ENCODE data around the gene CAMK2G. TPM values are rescaled to one million over a fixed set of nuclear protein-coding genes. Genes with fewer than 3 reads are reported as not detected.
A peak's percentile ranks its signal among the peaks of the same experiment; 100 is the strongest.

Gene CAMK2G
- total and polyA plus RNA-seq, 3 experiments from 2014 or later = 8.1 to 17.5 (median 17.3) TPM

DNA sequence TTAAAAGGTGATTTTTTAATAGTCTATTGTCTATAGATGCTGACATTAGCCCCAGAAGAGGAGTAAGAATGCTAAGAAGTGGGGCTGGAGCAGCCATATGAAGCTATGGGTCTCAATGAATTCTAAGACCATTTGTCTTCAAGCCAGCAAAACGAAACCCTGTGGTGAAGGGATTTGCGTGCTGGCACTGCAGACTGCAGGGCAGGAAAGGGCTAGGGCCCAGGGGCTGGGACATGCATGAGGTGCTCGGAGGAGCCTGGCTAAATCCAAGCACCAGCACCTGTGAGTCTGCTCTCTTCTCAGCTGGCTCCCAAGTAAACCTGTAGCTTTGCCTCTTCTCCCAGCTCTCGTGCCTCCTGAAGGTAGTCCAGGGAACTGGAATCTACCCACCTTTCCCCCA lies 61.7 kb downstream of the CAMK2G start:
- peaks cover 22 to 34% (median 25%) of the 10 kb centered on the region in 3 donors for H3K4me1 Mint-ChIP-seq
- H3K4me3 Mint-ChIP-seq = peak overlapping the region; percentile 27 to 84 (median 67)
- Histone ChIP-seq H3K4me3 (ENCODE audit: low read length) (no peak overlapping the region), H3K9me3 (ENCODE audit: low read length) (no peaks in the 10 kb centered on the region), H3K36me3 (ENCODE audit: insufficient read depth, low read length) (peaks cover 14% of the 10 kb centered on the region), H3K4me1 (ENCODE audit: insufficient read depth, low read length) (peaks cover 23% of the 10 kb centered on the region), H3K27me3 (ENCODE audit: insufficient read depth, low read length, poor library complexity, severe bottlenecking) (no peaks in the 10 kb centered on the region), H3K27ac (ENCODE audit: low read depth, low read length) (no peak overlapping the region)
- H3K9me3 Mint-ChIP-seq = peaks cover 0 to 4% (median 0%) of the 10 kb centered on the region in 5 donors
- peak overlapping the region in 6 of 8 donors; percentile 56 to 95 (median 88) for H3K27ac Mint-ChIP-seq
- CTCF ChIA-PET = interaction anchor here (0.7 to 1.3 kb wide), 3 partner anchors 37 to 67 kb away, joined by 3 to 4 read pairs (median 3); no protein-coding TSS in a partner anchor
- peaks cover 0 to 72% (median 13%) of the 10 kb centered on the region in 3 donors for H3K36me3 Mint-ChIP-seq
- DNase-seq = no peak
- POLR2A ChIA-PET = interaction anchor here (0.7 to 1.5 kb wide), 2 partner anchors 40 to 70 kb away, joined by 3 to 9 read pairs; a partner anchor contains a TSS
- no peaks in the 10 kb centered on the region for H3K27me3 Mint-ChIP-seq

DNA sequence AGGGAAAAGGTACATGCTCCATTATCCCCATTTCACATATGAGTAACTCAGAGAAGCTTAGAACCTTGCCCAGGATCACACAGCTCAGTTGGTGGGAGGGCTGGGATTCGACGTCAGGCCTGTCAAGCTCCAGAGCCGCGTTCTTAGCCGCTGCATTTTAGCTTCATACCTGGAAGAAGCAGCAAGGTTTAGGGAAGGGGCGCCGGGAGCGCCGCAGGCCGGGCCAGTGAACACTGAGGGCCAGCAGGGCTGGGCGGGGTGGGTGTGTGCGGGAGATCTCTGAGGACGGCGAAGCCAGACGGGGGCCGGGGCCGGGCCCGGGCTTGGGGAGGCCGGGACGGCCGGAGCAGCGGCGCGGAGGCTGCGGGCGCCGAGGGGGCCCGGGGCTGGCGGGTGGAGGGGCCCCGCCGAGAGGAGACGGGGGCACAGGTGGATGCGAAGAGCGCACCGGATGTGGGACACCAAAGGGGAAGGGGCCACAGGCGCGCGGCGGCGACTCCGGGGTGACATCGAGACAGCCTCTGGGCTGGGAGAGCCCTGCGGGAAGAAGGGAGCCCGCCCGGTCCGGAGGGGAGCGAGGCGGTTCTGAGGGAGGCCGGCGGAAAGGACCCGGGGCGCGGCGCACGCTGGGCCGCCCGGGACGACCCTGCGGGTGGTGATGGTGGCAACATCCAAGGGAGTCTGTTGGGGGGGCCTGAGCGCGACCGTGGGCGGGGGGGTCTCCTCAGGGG lies 63.5 kb downstream of the CAMK2G start:
- DNase-seq = peak; percentile 51 to 82 (median 70)
- no peaks in the 10 kb centered on the region for H3K9me3 ChIP-seq (ENCODE audit: low read length)
- peaks cover 6 to 73% (median 16%) of the 10 kb centered on the region in 3 donors for H3K36me3 Mint-ChIP-seq
- no peaks in the 10 kb centered on the region for H3K27me3 Mint-ChIP-seq
- H3K27ac Mint-ChIP-seq = peak overlapping the region; percentile 85 to 97 (median 94)
- CTCF ChIA-PET = interaction anchor here (0.9 to 1.9 kb wide), 7 partner anchors 9 to 146 kb away, joined by 3 to 7 read pairs (median 4); no protein-coding TSS in a partner anchor
- H3K9me3 Mint-ChIP-seq = peaks cover 0 to 4% (median 0%) of the 10 kb centered on the region in 5 donors
- H3K4me1 ChIP-seq (ENCODE audit: insufficient read depth, low read length) = peaks cover 40% of the 10 kb centered on the region
- H3K4me1 Mint-ChIP-seq = peaks cover 39 to 52% (median 43%) of the 10 kb centered on the region in 3 donors
- POLR2A ChIA-PET = interaction anchor here (0.6 to 1.3 kb wide), 8 partner anchors 12 to 80 kb away, joined by 3 to 13 read pairs (median 6); partner anchors contain the start of gene ZSWIM8
- peak overlapping the region; percentile 92 for H3K27ac ChIP-seq (ENCODE audit: low read depth, low read length)
- H3K4me3 Mint-ChIP-seq = peak overlapping the region; percentile 86 to 96 (median 91)
- peaks cover 28% of the 10 kb centered on the region for H3K36me3 ChIP-seq (ENCODE audit: insufficient read depth, low read length)
- H3K27me3 ChIP-seq (ENCODE audit: insufficient read depth, low read length, poor library complexity, severe bottlenecking) = no peaks in the 10 kb centered on the region
- H3K4me3 ChIP-seq (ENCODE audit: low read length) = peak overlapping the region; percentile 64

- Histone ChIP-seq H3K4me1 (ENCODE audit: insufficient read depth, low read length) (peaks cover 41% of the 10 kb centered on the region), H3K4me3 (ENCODE audit: low read length) (peak overlapping the region; percentile 64), H3K27ac (ENCODE audit: low read depth, low read length) (peak overlapping the region; percentile 92), H3K36me3 (ENCODE audit: insufficient read depth, low read length) (peaks cover 31% of the 10 kb centered on the region), H3K9me3 (ENCODE audit: low read length) (no peaks in the 10 kb centered on the region), H3K27me3 (ENCODE audit: insufficient read depth, low read length, poor library complexity, severe bottlenecking) (no peaks in the 10 kb centered on the region)
- ChIA-PET POLR2A (interaction anchor here (0.6 to 1.3 kb wide), 9 partner anchors 10 to 80 kb away, joined by 3 to 13 read pairs (median 6); partner anchors contain the start of gene ZSWIM8), CTCF (interaction anchor here (0.9 to 2.0 kb wide), 8 partner anchors 9 to 146 kb away, joined by 3 to 9 read pairs (median 4); no protein-coding TSS in a partner anchor)
- Mint-ChIP-seq H3K36me3 (peaks cover 6 to 73% (median 21%) of the 10 kb centered on the region in 3 donors), H3K27ac (peak overlapping the region; percentile 84 to 95 (median 93)), H3K27me3 (no peaks in the 10 kb centered on the region), H3K4me3 (peak overlapping the region; percentile 86 to 96 (median 91)), H3K4me1 (peaks cover 42 to 58% (median 48%) of the 10 kb centered on the region in 3 donors), H3K9me3 (peaks cover 0 to 4% (median 0%) of the 10 kb centered on the region in 5 donors)
- DNase-seq = no peak
Observed at GRCh38 chr10:73810358-73810734, 64.0 kb downstream of the CAMK2G start.

DNA sequence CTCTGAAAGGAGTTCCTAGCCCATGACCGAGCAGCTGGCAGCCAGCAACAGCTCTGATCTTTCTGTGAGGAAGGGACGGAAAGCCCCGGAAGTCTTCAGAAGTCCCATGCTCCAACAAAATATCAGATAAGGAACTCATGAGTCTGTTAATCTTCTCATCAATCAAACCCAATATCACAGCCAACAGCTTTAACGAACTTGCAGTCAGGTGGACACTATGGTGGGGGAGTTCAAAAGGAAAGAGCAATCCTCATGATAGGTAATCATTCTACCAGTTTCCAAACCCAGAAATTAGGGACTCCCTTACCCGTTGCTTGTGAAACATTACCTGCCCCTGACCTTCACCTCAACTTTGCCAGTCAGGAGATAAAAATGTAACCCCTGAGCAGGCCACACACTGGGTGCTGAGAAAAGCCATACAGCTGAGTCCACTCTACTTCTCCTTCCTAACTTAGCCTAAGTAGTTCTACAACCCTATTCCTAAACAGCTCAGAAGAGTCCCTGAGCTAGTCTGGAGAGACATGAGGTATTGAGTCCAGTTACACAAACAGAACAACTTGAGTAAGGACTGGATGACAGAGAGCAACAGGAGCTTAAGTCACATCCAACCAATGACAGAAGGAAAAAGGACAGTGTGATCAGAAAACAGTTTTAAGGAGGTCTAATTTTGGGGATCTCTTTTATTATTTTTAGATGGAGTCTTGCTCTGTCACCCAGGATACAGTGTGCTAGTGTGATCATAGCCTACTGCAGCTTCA lies 65.1 kb downstream of the CAMK2G start:
- Mint-ChIP-seq H3K27ac (peak overlapping the region; percentile 54 to 92 (median 78)), H3K36me3 (peaks cover 6 to 68% (median 21%) of the 10 kb centered on the region in 3 donors)

GRCh38 chr10:73808021-73808815 lies 66.1 kb downstream of the CAMK2G start:
- H3K27ac Mint-ChIP-seq = peak overlapping the region in 4 of 8 donors; percentile 29 to 85 (median 47)
- DNase-seq = no peak
- POLR2A ChIA-PET = interaction anchor here (0.6 to 1.4 kb wide), 6 partner anchors 26 to 554 kb away, joined by 3 to 5 read pairs (median 3); partner anchors contain the start of gene CHCHD1
- H3K36me3 Mint-ChIP-seq = peaks cover 6 to 70% (median 23%) of the 10 kb centered on the region in 3 donors
- Histone ChIP-seq H3K27ac (ENCODE audit: low read depth, low read length) (no peak overlapping the region), H3K36me3 (ENCODE audit: insufficient read depth, low read length) (peaks cover 41% of the 10 kb centered on the region), H3K4me3 (ENCODE audit: low read length) (no peak overlapping the region), H3K27me3 (ENCODE audit: insufficient read depth, low read length, poor library complexity, severe bottlenecking) (no peaks in the 10 kb centered on the region), H3K4me1 (ENCODE audit: insufficient read depth, low read length) (peaks cover 41% of the 10 kb centered on the region), H3K9me3 (ENCODE audit: low read length) (no peaks in the 10 kb centered on the region)
- CTCF ChIA-PET = interaction anchor here (1.0 to 2.0 kb wide), 4 partner anchors 14 to 35 kb away, joined by 3 to 9 read pairs (median 6); partner anchors contain the start of gene CHCHD1
- no peaks in the 10 kb centered on the region for H3K27me3 Mint-ChIP-seq
- H3K4me3 Mint-ChIP-seq = peak overlapping the region in 3 of 7 donors; percentile 59 to 93 (median 91)
- H3K9me3 Mint-ChIP-seq = peaks cover 0 to 4% (median 0%) of the 10 kb centered on the region in 5 donors
- peaks cover 42 to 59% (median 48%) of the 10 kb centered on the region in 3 donors for H3K4me1 Mint-ChIP-seq

More for the DNA sequence above, 65.1 kb downstream of the CAMK2G start:
- H3K4me1 Mint-ChIP-seq = peaks cover 42 to 58% (median 48%) of the 10 kb centered on the region in 3 donors
- ChIA-PET CTCF (interaction anchor here (1.0 to 2.0 kb wide), 6 partner anchors 10 to 147 kb away, joined by 3 to 9 read pairs (median 6); partner anchors contain the start of gene CHCHD1), POLR2A (interaction anchor here (0.6 to 1.4 kb wide), 6 partner anchors 27 to 555 kb away, joined by 3 to 6 read pairs (median 4); partner anchors contain the start of gene CHCHD1)
- peaks cover 41% of the 10 kb centered on the region for H3K4me1 ChIP-seq (ENCODE audit: insufficient read depth, low read length)
- H3K27me3 Mint-ChIP-seq = no peaks in the 10 kb centered on the region
- no peaks in the 10 kb centered on the region for H3K27me3 ChIP-seq (ENCODE audit: insufficient read depth, low read length, poor library complexity, severe bottlenecking)
- no peaks in the 10 kb centered on the region for H3K9me3 ChIP-seq (ENCODE audit: low read length)
- H3K4me3 Mint-ChIP-seq = peak overlapping the region; percentile 35 to 96 (median 91)
- H3K9me3 Mint-ChIP-seq = peaks cover 0 to 4% (median 0%) of the 10 kb centered on the region in 5 donors
- H3K4me3 ChIP-seq (ENCODE audit: low read length) = no peak overlapping the region
- H3K36me3 ChIP-seq (ENCODE audit: insufficient read depth, low read length) = peaks cover 32% of the 10 kb centered on the region
- H3K27ac ChIP-seq (ENCODE audit: low read depth, low read length) = no peak overlapping the region
- DNase-seq = no peak

GRCh38 chr10:73807471-73807870 lies 66.9 kb downstream of the CAMK2G start:
- POLR2A ChIA-PET = interaction anchor here (0.5 to 1.0 kb wide), 3 partner anchors 28 to 1119 kb away, joined by 3 to 4 read pairs (median 3); no protein-coding TSS in a partner anchor
- Histone ChIP-seq H3K9me3 (ENCODE audit: low read length) (no peaks in the 10 kb centered on the region), H3K27me3 (ENCODE audit: insufficient read depth, low read length, poor library complexity, severe bottlenecking) (no peaks in the 10 kb centered on the region), H3K4me1 (ENCODE audit: insufficient read depth, low read length) (peaks cover 41% of the 10 kb centered on the region), H3K27ac (ENCODE audit: low read depth, low read length) (no peak overlapping the region), H3K4me3 (ENCODE audit: low read length) (no peak overlapping the region), H3K36me3 (ENCODE audit: insufficient read depth, low read length) (peaks cover 49% of the 10 kb centered on the region)
- no peaks in the 10 kb centered on the region for H3K27me3 Mint-ChIP-seq
- peaks cover 0 to 2% (median 0%) of the 10 kb centered on the region in 5 donors for H3K9me3 Mint-ChIP-seq
- peaks cover 41 to 59% (median 48%) of the 10 kb centered on the region in 3 donors for H3K4me1 Mint-ChIP-seq
- H3K4me3 Mint-ChIP-seq = peak overlapping the region in 2 of 7 donors; percentile 30 to 93
- peak overlapping the region in 3 of 8 donors; percentile 53 to 85 (median 75) for H3K27ac Mint-ChIP-seq
- CTCF ChIA-PET = interaction anchor here (1.0 to 1.3 kb wide), 2 partner anchors 34 to 72 kb away, joined by 3 to 5 read pairs; no protein-coding TSS in a partner anchor
- H3K36me3 Mint-ChIP-seq = peaks cover 6 to 73% (median 29%) of the 10 kb centered on the region in 3 donors
- no peak for DNase-seq
